ENCODE measurements around the gene KMT2D. TPM values are rescaled to one million over a fixed set of nuclear protein-coding genes. Genes with fewer than 3 reads are reported as not detected.

Gene KMT2D
- total and polyA plus RNA-seq, 2 donors (not counting 3 experiments of a cell fraction or from before 2014, with no cell fraction given), result 15.1 to 120 TPM

DNA sequence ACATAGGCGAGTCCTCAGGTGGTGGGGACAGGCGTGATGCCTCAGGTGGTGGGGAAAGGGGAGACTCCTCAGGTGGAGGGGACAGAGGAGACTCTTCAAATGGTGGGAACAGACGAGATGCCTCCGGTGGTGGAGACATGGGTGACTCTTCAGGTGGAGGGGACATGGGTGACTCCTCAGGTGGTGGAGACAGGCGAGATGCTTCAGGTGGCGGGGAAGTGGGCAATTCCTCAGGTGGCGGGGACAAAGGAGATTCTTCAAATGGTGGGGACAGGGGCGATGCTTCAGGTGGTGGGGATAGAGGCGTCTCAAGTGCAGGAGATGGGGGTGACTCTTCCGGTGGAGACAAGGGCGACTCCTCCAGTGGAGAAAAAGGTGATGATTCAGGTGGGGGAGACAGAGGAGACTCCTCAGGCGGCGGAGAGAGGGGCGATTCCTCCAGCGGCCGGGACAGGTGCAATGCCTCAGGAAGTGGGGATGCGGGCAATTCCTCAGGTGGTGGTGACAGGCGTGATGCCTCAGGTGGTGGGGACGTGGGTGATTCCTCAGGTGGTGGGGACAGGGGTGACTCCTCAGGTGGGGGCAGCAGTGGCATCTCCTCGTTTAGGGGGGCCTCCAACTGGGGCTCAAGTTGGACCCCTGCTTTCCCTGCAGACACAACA lies 8.7 kb downstream of the KMT2D start:
- no peak overlapping the region for H2AFZ ChIP-seq (ENCODE audit: low read depth, low read length)
- H3K4me3 ChIP-seq (replicated peaks in 1 of 3; ENCODE audit: insufficient read depth in 1 of 3, low read depth in 1 of 3, low read length in 3 of 3), result no peak overlapping the region
- intact Hi-C loops (cut with micrococcal nuclease), result no loop called here
- BruUV-seq (replicated peaks), result TSS peak; percentile 12
- ChIA-PET CTCF (no interaction called here), POLR2A (no interaction called here)
- no peak overlapping the region for H3K4me2 ChIP-seq (ENCODE audit: insufficient read depth, low read length)
- FAIRE-seq, result no peak
- H3K9me3 ChIP-seq (replicated peaks; ENCODE audit: control insufficient read depth, insufficient read depth, low read length), result no peaks in the 10 kb centered on the region
- no peak overlapping the region for H3K9ac ChIP-seq (replicated peaks; ENCODE audit: extremely low read depth, insufficient read depth, low read length)
- H3K79me2 ChIP-seq (ENCODE audit: control insufficient read depth, insufficient read depth, low read length), result peaks cover 60% of the 10 kb centered on the region
- peaks cover 40 to 75% of the 10 kb centered on the region in 2 experiments for H3K36me3 ChIP-seq (ENCODE audit: control insufficient read depth in 2 of 2, extremely low read depth in 1 of 2, insufficient read depth in 2 of 2, low read length in 2 of 2)
- TF ChIP-seq POLR2AphosphoS5 (IDR thresholded peaks at IDR 0.05; ENCODE audit: insufficient read depth, low read depth, low read length), result no peak
- no peak for TF ChIP-seq EZH2 (IDR thresholded peaks at IDR 0.05; ENCODE audit: borderline replicate concordance, low read depth, low read length, severe bottlenecking)
- no peak for TF ChIP-seq MYC (IDR thresholded peaks at IDR 0.05; ENCODE audit: low read depth, low read length)
- TF ChIP-seq FOS (IDR thresholded peaks at IDR 0.05; ENCODE audit: borderline replicate concordance, insufficient read depth, low read length), result no peak
- TF ChIP-seq GATA2 (IDR thresholded peaks at IDR 0.05; ENCODE audit: insufficient read depth, insufficient read length, low read depth, low read length), result no peak
- TF ChIP-seq, protein P1, sequence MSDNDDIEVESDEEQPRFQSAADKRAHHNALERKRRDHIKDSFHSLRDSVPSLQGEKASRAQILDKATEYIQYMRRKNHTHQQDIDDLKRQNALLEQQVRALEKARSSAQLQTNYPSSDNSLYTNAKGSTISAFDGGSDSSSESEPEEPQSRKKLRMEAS (IDR thresholded peaks at IDR 0.05; ENCODE audit: insufficient read depth, insufficient read length), result no peak
- TF ChIP-seq POLR2A (IDR thresholded peaks at IDR 0.05; ENCODE audit: low read depth, low read length), result no peak
- TF ChIP-seq, protein P2, sequence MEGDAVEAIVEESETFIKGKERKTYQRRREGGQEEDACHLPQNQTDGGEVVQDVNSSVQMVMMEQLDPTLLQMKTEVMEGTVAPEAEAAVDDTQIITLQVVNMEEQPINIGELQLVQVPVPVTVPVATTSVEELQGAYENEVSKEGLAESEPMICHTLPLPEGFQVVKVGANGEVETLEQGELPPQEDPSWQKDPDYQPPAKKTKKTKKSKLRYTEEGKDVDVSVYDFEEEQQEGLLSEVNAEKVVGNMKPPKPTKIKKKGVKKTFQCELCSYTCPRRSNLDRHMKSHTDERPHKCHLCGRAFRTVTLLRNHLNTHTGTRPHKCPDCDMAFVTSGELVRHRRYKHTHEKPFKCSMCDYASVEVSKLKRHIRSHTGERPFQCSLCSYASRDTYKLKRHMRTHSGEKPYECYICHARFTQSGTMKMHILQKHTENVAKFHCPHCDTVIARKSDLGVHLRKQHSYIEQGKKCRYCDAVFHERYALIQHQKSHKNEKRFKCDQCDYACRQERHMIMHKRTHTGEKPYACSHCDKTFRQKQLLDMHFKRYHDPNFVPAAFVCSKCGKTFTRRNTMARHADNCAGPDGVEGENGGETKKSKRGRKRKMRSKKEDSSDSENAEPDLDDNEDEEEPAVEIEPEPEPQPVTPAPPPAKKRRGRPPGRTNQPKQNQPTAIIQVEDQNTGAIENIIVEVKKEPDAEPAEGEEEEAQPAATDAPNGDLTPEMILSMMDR (IDR thresholded peaks at IDR 0.05; ENCODE audit: extremely low read depth in 1 of 2, insufficient read depth in 1 of 2, low read depth in 1 of 2, low read length in 2 of 2), result no peak
- TF ChIP-seq JUN (IDR thresholded peaks at IDR 0.05; ENCODE audit: borderline replicate concordance, insufficient read depth, insufficient read length, low read depth), result no peak
- H3K4me1 ChIP-seq (ENCODE audit: control insufficient read depth, extremely low read depth, insufficient read depth, low read length), result peaks cover 22% of the 10 kb centered on the region
- dilution Hi-C loops (cut with MboI; ENCODE audit: extremely low pct_ligation_motif_present, low sequenced_read_pairs), result no loop called here
- no peak overlapping the region for H3K27ac ChIP-seq (ENCODE audit: insufficient read depth, low read depth, low read length)
- no peak for DNase-seq (ENCODE audit: low read depth, low spot score)
- H4K20me1 ChIP-seq (replicated peaks; ENCODE audit: control insufficient read depth, extremely low read depth, insufficient read depth, low read length), result peaks cover 4% of the 10 kb centered on the region
- H3K27me3 ChIP-seq (ENCODE audit: control insufficient read depth in 2 of 2, insufficient read depth in 2 of 2, low read length in 2 of 2), result no peaks in the 10 kb centered on the region
- H3K9me1 ChIP-seq (replicated peaks; ENCODE audit: control insufficient read depth, extremely low read depth, insufficient read depth, low read length), result no peaks in the 10 kb centered on the region

All from endothelial cell of umbilical vein (primary cell).